Breast epithelium (tissue), 3 donors: ENCODE data around the gene PAXIP1.

Experiments used
- CTCF ChIP-seq, 3 donors: fragments of 450-650 bp; IDR thresholded peaks; one replicate each; pipeline ENCODE4 v1.5.1; 2016 to 2017; ENCODE audit warnings: antibody characterized with exemption in 3 of 3, mild to moderate bottlenecking in 3 of 3, moderate library complexity in 3 of 3
- POLR2A ChIP-seq: fragments of 450-650 bp; IDR thresholded peaks from one replicate; pipeline ENCODE4 v1.6.1; 2016; ENCODE audit warnings: antibody characterized with exemption, mild to moderate bottlenecking, moderate library complexity
- POLR2AphosphoS5 ChIP-seq, 3 donors: sonication (generic); formaldehyde crosslinking; IDR thresholded peaks; one replicate each; pipeline ENCODE4 v1.6.1; 2017; ENCODE audit warnings: antibody characterized with exemption in 3 of 3

DNA sequence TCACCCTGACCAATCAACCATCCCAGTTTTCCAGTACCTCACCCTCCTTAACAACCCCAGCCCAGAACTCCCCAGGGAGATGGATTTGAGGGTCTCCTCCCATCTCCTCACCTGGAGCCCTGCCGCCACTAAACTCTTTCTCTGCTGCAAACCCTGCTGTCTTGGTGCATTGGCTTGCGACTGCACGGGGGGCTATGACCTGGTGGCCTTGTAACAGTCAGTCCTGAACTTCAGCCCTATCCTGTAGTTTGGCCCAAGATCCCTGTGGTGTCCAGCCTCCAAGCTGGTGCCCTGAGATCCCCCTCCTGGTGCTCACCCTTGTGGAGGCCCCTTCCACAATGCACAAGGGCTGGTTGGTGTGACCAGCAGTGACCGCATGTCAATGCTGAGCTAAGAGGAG is 91.9 kb downstream of the PAXIP1 start:
- TF ChIP-seq POLR2AphosphoS5 (IDR thresholded peaks at IDR 0.05) (no peak), CTCF (IDR thresholded peaks at IDR 0.05) (no peak), POLR2A (no peak)
